Lung (tissue), 16 donors: ENCODE data around the gene RAB43. TPM values are rescaled to one million over a fixed set of nuclear protein-coding genes. Genes with fewer than 3 reads are reported as not detected.
"Not testable (repeated sequence)": the region's sequence is repeated elsewhere in the genome, so short reads cannot be mapped to it uniquely, and the experiment has no call there.

Experiments used
- ATAC-seq: fragments of 200-7000 bp; cut with Tn5 transposase; one replicate; pipeline ENCODE4 v1.9.1; 2020; ENCODE audit warnings: moderate number of reproducible peaks; ENCODE audit not compliant: insufficient read depth, low FRiP score
- DNase-seq, 3 donors: peaks; one replicate each; pipeline ENCODE4 v3.0.0-alpha.2; 2013 to 2017
- H3K27ac ChIP-seq, 2 donors: one replicate each; pipeline ENCODE4 v1.5.1; 2013; ENCODE audit warnings: mild to moderate bottlenecking in 2 of 2, moderate library complexity in 2 of 2, control low read depth in 1 of 2, inconsistent platforms in 1 of 2, low read depth in 1 of 2, low read length in 1 of 2
- H3K27me3 ChIP-seq, 3 donors: one replicate each; pipeline ENCODE4 v1.5.1; 2013; ENCODE audit warnings: low read length in 2 of 3; ENCODE audit not compliant: control insufficient read depth in 3 of 3, insufficient read depth in 3 of 3
- H3K36me3 ChIP-seq, 4 donors: one replicate each; pipeline ENCODE4 v1.5.1; 2013; ENCODE audit warnings: low read length in 4 of 4, mild to moderate bottlenecking in 1 of 4, moderate library complexity in 1 of 4; ENCODE audit not compliant: control insufficient read depth in 4 of 4, insufficient read depth in 4 of 4
- H3K4me1 ChIP-seq, 5 donors: one replicate each; pipeline ENCODE4 v1.5.1; 2013; ENCODE audit warnings: low read length in 5 of 5, mild to moderate bottlenecking in 2 of 5, moderate library complexity in 1 of 5; ENCODE audit not compliant: control insufficient read depth in 5 of 5, insufficient read depth in 5 of 5
- H3K4me3 ChIP-seq: one replicate; pipeline ENCODE4 v1.5.1; 2013; ENCODE audit warnings: mild to moderate bottlenecking, control low read depth, moderate library complexity
- H3K9ac ChIP-seq, 2 donors: one replicate each; pipeline ENCODE4 v1.5.1; 2013; ENCODE audit warnings: low read length in 2 of 2, control low read depth in 1 of 2; ENCODE audit not compliant: insufficient read depth in 1 of 2
- H3K9me3 ChIP-seq, 4 donors: one replicate each; pipeline ENCODE4 v1.5.1; 2013; ENCODE audit warnings: low read length in 3 of 4, mild to moderate bottlenecking in 1 of 4, moderate library complexity in 1 of 4; ENCODE audit not compliant: control insufficient read depth in 4 of 4, insufficient read depth in 3 of 4
- WGBS, 2 donors: extraction: QIAGEN DNeasy Blood & Tissue Kit; methylation state at CpG; one replicate each; pipeline ENCODE4 v1.1.7; 2013; 5-methylcytosine and 5-hydroxymethylcytosine counted together
- long read RNA-seq, 5 donors: transcript quantifications; one replicate each; lab custom pipeline, GENCODE V29; 2026
- polyA plus RNA-seq, 2 donors: library from polyadenylated mRNA; stranded (reverse); fragments of 200-250 nt; gene quantifications; one replicate each; pipeline ENCODE4 v1.2.1, GENCODE V29; 2013
- total RNA-seq, 2 donors: library from RNA; depleted of rRNA in 1 of 2; stranded (reverse); fragments of >200 nt in 1 of 2; gene quantifications; one replicate each; pipeline ENCODE4 v1.2.1, GENCODE V29; 2014 to 2021
- TF ChIP-seq, protein P1 (sequence below): IDR thresholded peaks from 2 replicates; pipeline ENCODE4 v1.5.1; 2012; ENCODE audit warnings: mild to moderate bottlenecking; ENCODE audit errors: control extremely low read depth, extremely low read depth
- donor health status: control.
- donor health status: control.
- donor health status: Bipolar disorder and iron deficiency.
- donor health status: healthy.
- donor health status: DM: yes; HTN: yes; CAD: no.

Gene RAB43
- total RNA-seq (10 to 100 TPM in 1 of 2 donors, 1 to 10 TPM in 1; 9.4 to 32.6 TPM), polyA plus RNA-seq (10 to 100 TPM; 18.6 to 22.0 TPM)
- long read RNA-seq, donor 1, full-length matches to known transcripts, result 6 of 6 reads
- long read RNA-seq, donor 1, partial matches to known transcripts, result 0 of 6 reads
- long read RNA-seq, donor 1, other reads (novel, unspliced or antisense), result 0 of 6 reads
- long read RNA-seq, donor 2, full-length matches to known transcripts, result 2 of 2 reads
- long read RNA-seq, donor 2, partial matches to known transcripts, result 0 of 2 reads
- long read RNA-seq, donor 2, other reads (novel, unspliced or antisense), result 0 of 2 reads
- long read RNA-seq, donor 3, full-length matches to known transcripts, result 4 of 4 reads
- long read RNA-seq, donor 3, partial matches to known transcripts, result 0 of 4 reads
- long read RNA-seq, donor 3, other reads (novel, unspliced or antisense), result 0 of 4 reads
- long read RNA-seq, donor 4, full-length matches to known transcripts, result 5 of 5 reads
- long read RNA-seq, donor 4, partial matches to known transcripts, result 0 of 5 reads
- long read RNA-seq, donor 4, other reads (novel, unspliced or antisense), result 0 of 5 reads
- long read RNA-seq, donor 5, full-length matches to known transcripts, result 12 of 12 reads
- long read RNA-seq, donor 5, partial matches to known transcripts, result 0 of 12 reads
- long read RNA-seq, donor 5, other reads (novel, unspliced or antisense), result 0 of 12 reads

DNA sequence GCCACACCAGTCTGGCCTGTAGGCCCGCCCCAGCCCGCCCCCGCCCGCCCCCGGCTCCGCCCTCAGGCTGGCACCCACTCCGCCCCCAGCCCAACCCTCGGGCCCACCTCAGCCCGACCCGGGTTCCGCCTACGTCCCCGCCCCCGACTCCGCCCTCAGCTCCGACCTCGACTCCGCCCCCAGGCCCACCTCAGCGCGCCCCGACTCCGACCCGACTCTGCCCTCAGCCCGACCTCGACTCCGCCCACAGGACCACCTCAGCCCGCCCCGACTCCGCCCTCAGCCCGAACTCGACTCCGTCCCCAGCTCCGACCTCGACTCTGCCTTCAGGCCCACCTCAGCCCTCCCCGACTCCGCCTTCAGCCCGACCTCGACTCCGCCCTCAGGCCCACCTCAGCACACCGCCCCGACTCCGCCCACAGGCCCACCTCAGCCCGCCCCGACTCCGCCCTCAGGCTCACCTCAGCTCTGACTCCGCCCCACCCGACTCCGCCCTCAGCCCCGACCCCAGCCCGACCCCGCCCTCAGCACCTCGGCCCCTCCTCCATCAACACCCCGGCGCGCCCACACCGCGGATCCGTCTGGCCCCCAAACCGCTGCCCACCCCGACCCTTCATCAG is at the start of gene RAB43:
Gene RAB43, minus strand, starts transcription at position 13 of the 620 bp plus-strand sequence. CDS start 315 bp downstream, outside the sequence.
- TF ChIP-seq, protein P1, sequence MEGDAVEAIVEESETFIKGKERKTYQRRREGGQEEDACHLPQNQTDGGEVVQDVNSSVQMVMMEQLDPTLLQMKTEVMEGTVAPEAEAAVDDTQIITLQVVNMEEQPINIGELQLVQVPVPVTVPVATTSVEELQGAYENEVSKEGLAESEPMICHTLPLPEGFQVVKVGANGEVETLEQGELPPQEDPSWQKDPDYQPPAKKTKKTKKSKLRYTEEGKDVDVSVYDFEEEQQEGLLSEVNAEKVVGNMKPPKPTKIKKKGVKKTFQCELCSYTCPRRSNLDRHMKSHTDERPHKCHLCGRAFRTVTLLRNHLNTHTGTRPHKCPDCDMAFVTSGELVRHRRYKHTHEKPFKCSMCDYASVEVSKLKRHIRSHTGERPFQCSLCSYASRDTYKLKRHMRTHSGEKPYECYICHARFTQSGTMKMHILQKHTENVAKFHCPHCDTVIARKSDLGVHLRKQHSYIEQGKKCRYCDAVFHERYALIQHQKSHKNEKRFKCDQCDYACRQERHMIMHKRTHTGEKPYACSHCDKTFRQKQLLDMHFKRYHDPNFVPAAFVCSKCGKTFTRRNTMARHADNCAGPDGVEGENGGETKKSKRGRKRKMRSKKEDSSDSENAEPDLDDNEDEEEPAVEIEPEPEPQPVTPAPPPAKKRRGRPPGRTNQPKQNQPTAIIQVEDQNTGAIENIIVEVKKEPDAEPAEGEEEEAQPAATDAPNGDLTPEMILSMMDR, result no peak
- peak within 1 kb of the TSS; percentile 63 to 91 for H3K9ac ChIP-seq
- peak; percentile 93 to 97 (median 96) for DNase-seq
- peaks cover 7 to 22% (median 11%) of the 10 kb centered on the region in 5 donors for H3K4me1 ChIP-seq
- H3K27me3 ChIP-seq, result no peaks in the 10 kb centered on the region
- peaks cover 0 to 7% (median 2%) of the 10 kb centered on the region in 4 donors for H3K36me3 ChIP-seq
- WGBS, 2 donors, result 6 to 12% methylated on average over 41 to 60 of the region's 60 CpGs
- H3K9me3 ChIP-seq, result no peaks in the 10 kb centered on the region
- ATAC-seq, result peak; percentile 70
- H3K4me3 ChIP-seq, result peak within 1 kb of the TSS; percentile 67
- H3K27ac ChIP-seq, result peak within 1 kb of the TSS; percentile 72 to 97

DNA sequence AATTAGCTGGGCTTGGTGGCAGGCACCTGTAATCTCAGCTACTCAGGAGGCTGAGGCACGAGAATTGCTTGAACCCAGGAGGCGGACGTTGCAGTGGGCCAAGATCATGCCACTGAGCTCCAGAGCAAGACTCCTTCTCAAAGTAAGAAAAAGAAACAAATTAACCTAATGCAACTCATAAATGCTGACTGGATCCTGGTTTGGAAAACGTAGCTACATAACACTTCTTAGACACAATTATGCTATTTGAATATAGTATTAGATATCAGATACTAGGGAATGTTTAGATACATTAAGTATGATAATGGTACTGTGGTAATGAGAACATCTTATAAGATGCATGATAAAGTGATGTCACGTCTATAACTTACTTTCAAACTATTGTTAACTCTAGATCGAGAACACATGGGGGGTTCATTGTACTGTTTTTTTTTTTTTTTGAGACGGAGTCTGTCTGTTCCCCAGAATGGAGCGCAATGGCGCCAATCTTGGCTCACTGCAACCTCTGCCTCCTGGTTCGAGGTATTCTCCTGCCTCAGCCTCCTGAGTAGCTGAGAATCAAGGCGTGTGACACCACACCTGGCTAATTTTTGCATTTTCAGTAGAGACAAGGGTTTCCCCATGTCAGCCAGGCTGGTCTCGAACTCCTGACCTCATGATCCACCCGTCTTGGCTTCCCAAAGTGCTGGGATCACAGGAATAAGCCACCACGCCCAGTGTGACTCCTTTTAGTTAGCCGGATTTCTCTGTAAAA is 45.2 kb upstream of the RAB43 start:
- no peaks in the 10 kb centered on the region for H3K9me3 ChIP-seq
- ATAC-seq, result no peak
- H3K9ac ChIP-seq, result no peak overlapping the region
- DNase-seq, result no peak
- 89 to 90% methylated on average over 15 of the region's 15 CpGs for WGBS, 2 donors
- no peak overlapping the region for H3K4me3 ChIP-seq
- H3K27me3 ChIP-seq, result no peaks in the 10 kb centered on the region
- H3K4me1 ChIP-seq, result peaks cover 0 to 6% (median 5%) of the 10 kb centered on the region in 5 donors
- peaks cover 27 to 47% (median 30%) of the 10 kb centered on the region in 4 donors for H3K36me3 ChIP-seq
- TF ChIP-seq, protein P1, result no peak
- H3K27ac ChIP-seq, result no peak overlapping the region

DNA sequence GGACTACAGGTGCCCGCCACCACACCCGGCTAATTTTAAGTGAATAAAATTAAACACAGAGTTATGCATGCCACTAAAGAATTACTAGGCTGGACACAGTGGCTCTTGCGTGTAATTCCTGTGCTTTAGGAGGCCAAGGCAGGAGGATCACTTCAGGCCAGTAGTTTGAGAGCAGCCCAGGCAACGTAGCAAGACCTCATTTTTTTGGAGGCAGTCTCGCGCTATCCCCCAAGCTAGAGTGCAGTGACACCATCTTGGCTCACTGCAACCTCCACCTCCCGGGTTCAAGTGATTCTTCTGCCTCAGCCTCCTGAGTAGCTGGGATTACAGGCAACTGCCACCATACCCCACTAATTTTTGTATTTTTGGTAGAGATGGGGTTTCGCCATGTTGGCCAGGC is 44.0 kb upstream of the RAB43 start:
- H3K4me1 ChIP-seq, H3K27ac ChIP-seq, H3K9ac ChIP-seq, H3K27me3 ChIP-seq, H3K9me3 ChIP-seq, DNase-seq, ATAC-seq, H3K4me3 ChIP-seq: not testable (repeated sequence)
- 96 to 98% methylated on average over 8 of the region's 8 CpGs for WGBS, 2 donors
- peaks cover 17 to 35% (median 23%) of the 10 kb centered on the region in 4 donors for H3K36me3 ChIP-seq
